Transverse colon (tissue), 4 donors: Measurements from ENCODE around the gene CRLF1.

ENCODE experiments used
- EP300 ChIP-seq: sonication (generic); formaldehyde crosslinking; IDR thresholded peaks from one replicate; pipeline ENCODE4 v1.6.1; 2017; ENCODE audit warnings: antibody characterized with exemption, low read depth
- POLR2A ChIP-seq: fragments of 450-650 bp; IDR thresholded peaks from one replicate; pipeline ENCODE4 v1.6.1; 2016; ENCODE audit warnings: antibody characterized with exemption, mild to moderate bottlenecking, moderate library complexity
- POLR2AphosphoS5 ChIP-seq, 3 donors: sonication (generic); formaldehyde crosslinking; IDR thresholded peaks; one replicate each; pipeline ENCODE4 v1.6.1; 2016; ENCODE audit warnings: antibody characterized with exemption in 3 of 3
- TF ChIP-seq, protein P1 (sequence below), 5 experiments: fragments of 200-600 bp in 3 of 5; fragments of 450-650 bp in 2 of 5; sonication (generic) in 3 of 5; IDR thresholded peaks; 1 replicate in 2 of 5; 2 replicates in 3 of 5; pipeline ENCODE4 v1.5.1; 2016 to 2017; ENCODE audit warnings: antibody characterized with exemption in 5 of 5, inconsistent platforms in 3 of 5, mild to moderate bottlenecking in 2 of 5, moderate library complexity in 1 of 5

DNA sequence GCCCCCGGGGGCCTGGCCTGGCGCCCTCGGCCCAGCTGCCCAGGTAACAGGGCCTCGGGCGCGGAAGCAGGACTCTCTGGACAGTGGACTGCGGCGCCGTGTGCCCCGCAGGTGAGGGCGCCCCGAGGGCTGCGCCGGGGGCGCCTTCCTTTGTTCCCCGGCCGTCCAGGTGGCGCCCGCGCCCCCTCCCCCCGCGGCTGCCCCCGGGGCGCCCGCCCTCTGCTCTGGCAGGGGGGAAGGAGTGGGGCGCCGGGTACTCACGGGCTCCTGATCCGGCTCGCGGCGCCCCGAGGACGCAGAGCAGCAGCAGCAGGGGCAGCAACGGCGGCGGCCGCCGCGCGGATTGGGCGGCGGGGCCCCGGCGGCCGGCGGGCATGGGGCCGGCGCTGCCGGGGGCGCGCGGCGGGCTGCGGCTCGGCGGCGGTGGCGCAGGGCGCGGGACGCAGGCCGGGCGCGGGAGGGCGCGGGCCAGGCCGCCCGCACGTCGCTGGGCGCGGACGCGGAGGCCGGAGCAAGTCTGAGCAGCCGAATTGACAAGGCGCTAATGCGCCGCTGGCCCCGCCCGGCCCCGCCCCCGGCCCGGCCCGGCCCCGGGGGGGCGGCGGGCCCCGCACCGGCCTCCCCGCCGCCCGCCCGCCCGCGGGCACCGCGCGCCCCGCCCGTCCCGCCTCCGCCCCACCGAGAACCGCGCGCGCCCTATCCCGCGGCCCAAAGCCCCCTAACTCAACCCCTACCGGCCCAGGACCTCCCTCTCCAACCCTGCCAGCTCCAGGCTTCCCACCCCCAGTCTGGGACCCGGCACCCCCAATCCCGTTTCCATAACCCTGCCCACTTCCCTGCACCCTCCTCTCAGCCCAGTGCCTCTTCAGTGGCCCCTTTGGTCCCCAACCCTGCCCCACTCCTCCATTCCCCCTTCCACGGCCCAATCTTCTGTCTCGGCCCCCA is at the start of gene CRLF1:
- TF ChIP-seq, protein P1, sequence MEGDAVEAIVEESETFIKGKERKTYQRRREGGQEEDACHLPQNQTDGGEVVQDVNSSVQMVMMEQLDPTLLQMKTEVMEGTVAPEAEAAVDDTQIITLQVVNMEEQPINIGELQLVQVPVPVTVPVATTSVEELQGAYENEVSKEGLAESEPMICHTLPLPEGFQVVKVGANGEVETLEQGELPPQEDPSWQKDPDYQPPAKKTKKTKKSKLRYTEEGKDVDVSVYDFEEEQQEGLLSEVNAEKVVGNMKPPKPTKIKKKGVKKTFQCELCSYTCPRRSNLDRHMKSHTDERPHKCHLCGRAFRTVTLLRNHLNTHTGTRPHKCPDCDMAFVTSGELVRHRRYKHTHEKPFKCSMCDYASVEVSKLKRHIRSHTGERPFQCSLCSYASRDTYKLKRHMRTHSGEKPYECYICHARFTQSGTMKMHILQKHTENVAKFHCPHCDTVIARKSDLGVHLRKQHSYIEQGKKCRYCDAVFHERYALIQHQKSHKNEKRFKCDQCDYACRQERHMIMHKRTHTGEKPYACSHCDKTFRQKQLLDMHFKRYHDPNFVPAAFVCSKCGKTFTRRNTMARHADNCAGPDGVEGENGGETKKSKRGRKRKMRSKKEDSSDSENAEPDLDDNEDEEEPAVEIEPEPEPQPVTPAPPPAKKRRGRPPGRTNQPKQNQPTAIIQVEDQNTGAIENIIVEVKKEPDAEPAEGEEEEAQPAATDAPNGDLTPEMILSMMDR (IDR thresholded peaks at IDR 0.05) = no peak
- TF ChIP-seq POLR2AphosphoS5 (IDR thresholded peaks at IDR 0.05) (no peak), POLR2A (no peak), EP300 (no peak)
